Measurements from ENCODE around the gene LYST. TPM values are rescaled to one million over a fixed set of nuclear protein-coding genes. Genes with fewer than 3 reads are reported as not detected.

The LYST gene
- polyA plus RNA-seq, 1 donor from 2014 or later: 29.4 TPM

GRCh38 chr1:235902677-235903542 lies 36.2 kb upstream of the LYST start:
- Mint-ChIP-seq H3K27ac (no peak overlapping the region), H3K36me3 (no peaks in the 10 kb centered on the region), H3K27me3 (peaks cover 1% of the 10 kb centered on the region), H3K9me3 (no peaks in the 10 kb centered on the region), H3K4me1 (peaks cover 10 to 29% (median 18%) of the 10 kb centered on the region in 3 donors), H3K4me3 (no peak overlapping the region)

GRCh38 chr1:235901461-235901860 lies 34.8 kb upstream of the LYST start:
- Mint-ChIP-seq H3K27ac (peak overlapping the region in 1 of 3 donors; percentile 80), H3K27me3 (peaks cover 1% of the 10 kb centered on the region), H3K36me3 (no peaks in the 10 kb centered on the region), H3K4me1 (peaks cover 12 to 22% (median 14%) of the 10 kb centered on the region in 3 donors), H3K4me3 (no peak overlapping the region), H3K9me3 (no peaks in the 10 kb centered on the region)

GRCh38 chr1:235898126-235898525 lies 31.4 kb upstream of the LYST start:
- no peak overlapping the region for H3K4me3 Mint-ChIP-seq
- H3K27ac Mint-ChIP-seq: peak overlapping the region in 1 of 3 donors; percentile 26
- H3K36me3 Mint-ChIP-seq: no peaks in the 10 kb centered on the region
- H3K9me3 Mint-ChIP-seq: no peaks in the 10 kb centered on the region
- peaks cover 13 to 30% (median 21%) of the 10 kb centered on the region in 3 donors for H3K4me1 Mint-ChIP-seq
- peaks cover 1% of the 10 kb centered on the region for H3K27me3 Mint-ChIP-seq

GRCh38 chr1:235893840-235894239 lies 27.1 kb upstream of the LYST start:
- Mint-ChIP-seq H3K4me3 (no peak overlapping the region), H3K27me3 (peaks cover 1% of the 10 kb centered on the region), H3K36me3 (no peaks in the 10 kb centered on the region), H3K27ac (no peak overlapping the region), H3K4me1 (peaks cover 15 to 22% (median 19%) of the 10 kb centered on the region in 3 donors), H3K9me3 (no peaks in the 10 kb centered on the region)

GRCh38 chr1:235892734-235893413 lies 26.2 kb upstream of the LYST start:
- Mint-ChIP-seq H3K27ac (no peak overlapping the region), H3K27me3 (no peaks in the 10 kb centered on the region), H3K9me3 (no peaks in the 10 kb centered on the region), H3K36me3 (peaks cover 3% of the 10 kb centered on the region), H3K4me1 (peaks cover 24 to 26% (median 24%) of the 10 kb centered on the region in 3 donors), H3K4me3 (peak overlapping the region in 2 of 4 donors; percentile 73)

GRCh38 chr1:235892202-235892601 lies 25.5 kb upstream of the LYST start:
- H3K4me1 Mint-ChIP-seq: peaks cover 26 to 29% (median 28%) of the 10 kb centered on the region in 3 donors
- no peaks in the 10 kb centered on the region for H3K9me3 Mint-ChIP-seq
- H3K27ac Mint-ChIP-seq: no peak overlapping the region
- H3K36me3 Mint-ChIP-seq: peaks cover 3% of the 10 kb centered on the region
- H3K27me3 Mint-ChIP-seq: no peaks in the 10 kb centered on the region
- H3K4me3 Mint-ChIP-seq: no peak overlapping the region

- peak overlapping the region; percentile 65 to 89 (median 85) for H3K27ac Mint-ChIP-seq
- peaks cover 16 to 37% (median 32%) of the 10 kb centered on the region in 3 donors for H3K4me1 Mint-ChIP-seq
- H3K36me3 Mint-ChIP-seq: peaks cover 3% of the 10 kb centered on the region
- H3K27me3 Mint-ChIP-seq: no peaks in the 10 kb centered on the region
- peak overlapping the region; percentile 69 to 94 (median 86) for H3K4me3 Mint-ChIP-seq
- no peaks in the 10 kb centered on the region for H3K9me3 Mint-ChIP-seq
These were observed 21.5 kb upstream of the LYST start for GRCh38 chr1:235888119-235888643.

GRCh38 chr1:235887676-235888075 lies 21.0 kb upstream of the LYST start:
- Mint-ChIP-seq H3K9me3 (no peaks in the 10 kb centered on the region), H3K4me1 (peaks cover 11 to 37% (median 30%) of the 10 kb centered on the region in 3 donors), H3K36me3 (peaks cover 3% of the 10 kb centered on the region), H3K27me3 (no peaks in the 10 kb centered on the region), H3K4me3 (peak overlapping the region in 1 of 4 donors; percentile 68), H3K27ac (peak overlapping the region in 1 of 3 donors; percentile 47)

- H3K4me3 Mint-ChIP-seq: no peak overlapping the region
- peaks cover 10 to 40% (median 38%) of the 10 kb centered on the region in 3 donors for H3K4me1 Mint-ChIP-seq
- peaks cover 3% of the 10 kb centered on the region for H3K36me3 Mint-ChIP-seq
- H3K9me3 Mint-ChIP-seq: no peaks in the 10 kb centered on the region
- no peaks in the 10 kb centered on the region for H3K27me3 Mint-ChIP-seq
- H3K27ac Mint-ChIP-seq: no peak overlapping the region
These were observed 19.1 kb upstream of the LYST start for GRCh38 chr1:235885655-235886262.

GRCh38 chr1:235883261-235883927 lies 16.7 kb upstream of the LYST start:
- H3K27me3 Mint-ChIP-seq: no peaks in the 10 kb centered on the region
- no peak overlapping the region for H3K4me3 Mint-ChIP-seq
- peaks cover 0 to 6% (median 0%) of the 10 kb centered on the region in 3 donors for H3K9me3 Mint-ChIP-seq
- H3K27ac Mint-ChIP-seq: peak overlapping the region in 2 of 3 donors; percentile 6 to 50
- H3K36me3 Mint-ChIP-seq: no peaks in the 10 kb centered on the region
- peaks cover 22 to 52% (median 49%) of the 10 kb centered on the region in 3 donors for H3K4me1 Mint-ChIP-seq

- H3K4me1 Mint-ChIP-seq: peaks cover 18 to 50% (median 47%) of the 10 kb centered on the region in 3 donors
- H3K9me3 Mint-ChIP-seq: peaks cover 0 to 6% (median 0%) of the 10 kb centered on the region in 3 donors
- no peaks in the 10 kb centered on the region for H3K36me3 Mint-ChIP-seq
- no peak overlapping the region for H3K4me3 Mint-ChIP-seq
- H3K27ac Mint-ChIP-seq: peak overlapping the region in 1 of 3 donors; percentile 61
- no peaks in the 10 kb centered on the region for H3K27me3 Mint-ChIP-seq
These were observed 16.1 kb upstream of the LYST start for GRCh38 chr1:235882816-235883215.

- peaks cover 21 to 48% (median 42%) of the 10 kb centered on the region in 3 donors for H3K4me1 Mint-ChIP-seq
- peak overlapping the region in 1 of 3 donors; percentile 68 for H3K27ac Mint-ChIP-seq
- no peak overlapping the region for H3K4me3 Mint-ChIP-seq
These were observed 15.4 kb upstream of the LYST start for GRCh38 chr1:235881930-235882700.

GRCh38 chr1:235878082-235878811 lies 11.5 kb upstream of the LYST start:
- Mint-ChIP-seq H3K27ac (peak overlapping the region in 1 of 3 donors; percentile 30), H3K36me3 (no peaks in the 10 kb centered on the region), H3K4me1 (peaks cover 27 to 52% (median 44%) of the 10 kb centered on the region in 3 donors), H3K27me3 (no peaks in the 10 kb centered on the region), H3K4me3 (peak overlapping the region in 1 of 4 donors; percentile 48), H3K9me3 (peaks cover 0 to 6% (median 0%) of the 10 kb centered on the region in 3 donors)

More at GRCh38 chr1:235881930-235882700, 15.4 kb upstream of the LYST start:
- Mint-ChIP-seq H3K9me3 (peaks cover 0 to 6% (median 0%) of the 10 kb centered on the region in 3 donors), H3K27me3 (no peaks in the 10 kb centered on the region), H3K36me3 (no peaks in the 10 kb centered on the region)
